Measurements from ENCODE around the gene USP36.

Gene USP36

DNA sequence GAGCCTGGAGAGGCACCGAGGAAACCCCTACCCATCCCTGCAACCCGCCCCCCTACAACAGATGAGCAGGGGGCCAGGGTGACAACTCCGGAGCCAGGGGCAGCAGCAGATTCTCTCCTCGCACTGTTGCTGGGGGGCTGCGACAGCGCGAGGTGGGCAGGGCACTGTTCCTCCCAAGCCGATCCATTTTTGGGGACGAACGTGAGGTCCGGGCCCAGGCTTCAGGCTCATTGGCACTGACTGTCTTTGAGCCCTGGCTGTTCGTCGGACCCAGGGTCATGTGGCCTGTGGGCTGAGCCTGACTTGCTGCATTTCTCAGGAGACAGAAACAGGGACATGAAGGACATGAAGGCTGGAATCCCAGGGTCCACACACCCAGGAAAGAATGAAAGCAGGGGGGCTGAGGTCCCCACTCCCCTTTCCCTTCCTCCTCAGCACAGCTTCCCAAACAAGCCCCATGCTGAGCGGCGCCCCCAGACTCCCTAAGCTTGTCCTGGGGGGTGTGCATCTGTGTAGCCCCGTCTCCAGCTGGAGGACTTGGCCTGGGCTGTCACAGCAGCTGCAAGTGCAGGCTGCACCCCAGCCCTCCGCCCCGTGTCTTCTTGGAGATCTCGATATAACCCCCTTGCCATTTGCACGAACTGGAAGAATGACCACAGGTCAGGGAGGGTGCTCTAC, 43.7 kb upstream of the USP36 start:
- no peak overlapping the region for H3K27ac ChIP-seq

DNA sequence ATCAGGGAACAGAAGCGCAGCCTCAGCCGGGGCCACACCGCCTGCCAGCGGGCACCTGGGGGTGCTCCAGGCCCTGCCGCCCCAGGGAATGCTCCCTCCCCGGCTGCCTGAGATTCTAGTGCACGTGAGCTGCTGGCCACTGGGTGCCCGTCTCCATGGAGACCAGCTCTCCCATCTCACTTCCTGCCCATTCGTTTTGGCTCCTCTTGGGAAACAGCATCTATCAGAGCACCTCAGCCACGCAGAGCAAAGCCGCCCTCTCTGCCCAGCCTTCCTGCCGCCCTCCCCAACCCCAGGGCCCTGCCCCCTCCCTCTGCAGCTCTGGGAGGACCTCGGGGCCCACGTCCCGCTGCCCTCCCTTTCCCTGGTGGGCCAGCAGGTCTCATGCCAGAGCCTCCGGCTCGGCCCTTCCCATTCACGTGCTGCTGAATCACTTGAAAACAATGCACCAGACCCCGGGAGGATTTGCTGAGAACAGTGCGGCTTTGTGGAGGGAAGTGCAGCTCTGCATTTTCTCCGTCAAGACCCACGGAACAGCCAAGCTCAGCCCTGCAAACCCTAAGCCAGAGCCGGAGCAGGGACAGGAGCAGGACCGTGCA, 43.0 kb upstream of the USP36 start:
- H3K27ac ChIP-seq, result no peak overlapping the region
- TF ChIP-seq, protein P1, sequence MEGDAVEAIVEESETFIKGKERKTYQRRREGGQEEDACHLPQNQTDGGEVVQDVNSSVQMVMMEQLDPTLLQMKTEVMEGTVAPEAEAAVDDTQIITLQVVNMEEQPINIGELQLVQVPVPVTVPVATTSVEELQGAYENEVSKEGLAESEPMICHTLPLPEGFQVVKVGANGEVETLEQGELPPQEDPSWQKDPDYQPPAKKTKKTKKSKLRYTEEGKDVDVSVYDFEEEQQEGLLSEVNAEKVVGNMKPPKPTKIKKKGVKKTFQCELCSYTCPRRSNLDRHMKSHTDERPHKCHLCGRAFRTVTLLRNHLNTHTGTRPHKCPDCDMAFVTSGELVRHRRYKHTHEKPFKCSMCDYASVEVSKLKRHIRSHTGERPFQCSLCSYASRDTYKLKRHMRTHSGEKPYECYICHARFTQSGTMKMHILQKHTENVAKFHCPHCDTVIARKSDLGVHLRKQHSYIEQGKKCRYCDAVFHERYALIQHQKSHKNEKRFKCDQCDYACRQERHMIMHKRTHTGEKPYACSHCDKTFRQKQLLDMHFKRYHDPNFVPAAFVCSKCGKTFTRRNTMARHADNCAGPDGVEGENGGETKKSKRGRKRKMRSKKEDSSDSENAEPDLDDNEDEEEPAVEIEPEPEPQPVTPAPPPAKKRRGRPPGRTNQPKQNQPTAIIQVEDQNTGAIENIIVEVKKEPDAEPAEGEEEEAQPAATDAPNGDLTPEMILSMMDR (IDR thresholded peaks at IDR 0.05), result no peak
- TF ChIP-seq ZFX (IDR thresholded peaks at IDR 0.05; ENCODE audit: borderline replicate concordance), result no peak

More for the DNA sequence above, 43.7 kb upstream of the USP36 start:
- no peak for TF ChIP-seq ZFX (IDR thresholded peaks at IDR 0.05; ENCODE audit: borderline replicate concordance)
- TF ChIP-seq, protein P1 (IDR thresholded peaks at IDR 0.05), result no peak

DNA sequence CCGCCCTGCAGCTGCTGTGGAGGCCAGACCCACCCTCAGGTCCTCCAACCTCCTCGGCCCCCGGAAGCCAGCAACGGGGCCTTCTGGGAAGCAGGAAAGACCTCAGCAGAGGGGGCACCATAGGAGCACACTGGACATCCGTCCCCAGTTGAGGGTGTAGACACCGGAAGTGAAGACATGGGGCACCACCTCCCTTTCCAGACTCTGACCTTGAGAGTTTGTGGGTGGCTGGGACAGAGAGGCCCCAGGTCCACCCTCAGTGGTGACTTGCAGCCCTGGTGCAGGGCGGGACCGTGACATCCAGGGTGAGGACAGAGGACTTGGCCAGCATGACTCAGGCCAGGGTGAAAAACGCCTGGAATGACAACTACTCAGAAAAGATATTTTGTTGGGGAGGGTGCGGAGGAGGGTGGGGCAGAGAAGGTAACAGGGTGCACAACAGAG, 42.5 kb upstream of the USP36 start:
- H3K27ac ChIP-seq, result no peak overlapping the region
- TF ChIP-seq, protein P1 (IDR thresholded peaks at IDR 0.05), result no peak
- no peak for TF ChIP-seq ZFX (IDR thresholded peaks at IDR 0.05; ENCODE audit: borderline replicate concordance)

DNA sequence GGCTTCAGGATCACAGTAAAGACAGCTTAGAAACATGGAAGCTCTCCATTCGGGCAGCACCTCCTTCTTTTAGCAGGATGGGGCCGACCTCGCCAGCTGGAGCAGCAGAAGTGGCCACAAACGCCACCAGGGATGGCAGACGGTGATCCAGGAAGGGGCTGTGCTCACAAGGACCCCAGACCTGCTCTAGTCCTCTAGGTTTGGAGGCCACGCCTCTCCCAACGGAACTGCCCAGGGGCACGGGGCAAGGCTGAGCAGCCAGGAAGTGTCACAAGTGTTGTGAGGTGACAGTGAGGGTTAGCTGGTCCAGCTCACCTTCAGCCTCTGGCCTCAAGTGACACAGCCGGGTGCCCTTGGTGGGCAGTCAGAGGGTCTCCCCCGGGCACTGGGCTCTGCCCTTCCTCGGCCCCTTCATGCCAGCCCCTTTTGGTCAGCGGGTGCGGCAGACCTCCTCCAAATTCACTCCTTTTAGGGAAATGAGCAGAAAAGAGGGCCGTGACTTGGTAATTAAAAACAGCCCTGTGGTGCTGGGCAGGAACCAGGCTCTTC, 42.0 kb upstream of the USP36 start:
- TF ChIP-seq, protein P1 (IDR thresholded peaks at IDR 0.05), result no peak
- no peak for TF ChIP-seq ZFX (IDR thresholded peaks at IDR 0.05; ENCODE audit: borderline replicate concordance)
- no peak overlapping the region for H3K27ac ChIP-seq

DNA sequence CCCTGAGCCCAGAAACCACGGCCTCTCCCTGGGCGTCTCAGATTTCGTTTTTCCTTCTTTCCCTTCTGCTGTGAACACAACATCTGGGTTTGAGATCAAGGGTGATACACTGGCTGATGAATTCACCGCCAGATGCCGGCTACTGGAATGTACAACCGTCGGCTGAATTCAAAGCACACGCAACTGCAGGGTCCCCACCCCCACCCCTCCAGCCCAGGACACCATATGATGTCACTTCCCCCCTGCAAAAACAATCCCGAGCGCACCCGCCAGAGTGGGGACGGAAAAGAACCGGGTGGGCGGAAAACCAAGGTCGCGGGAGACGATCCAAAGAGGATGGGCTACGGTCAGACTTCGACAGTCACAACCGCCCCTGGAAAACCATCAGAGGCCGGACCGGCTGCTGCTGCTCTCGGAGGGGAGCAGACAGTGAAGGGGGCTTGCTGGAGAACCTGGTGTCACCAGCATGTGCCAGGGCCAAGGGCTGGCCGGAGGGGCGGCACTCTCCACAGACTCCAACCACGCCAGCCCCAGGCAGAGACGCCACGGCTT, 39.1 kb upstream of the USP36 start:
- no peak for TF ChIP-seq ZFX (IDR thresholded peaks at IDR 0.05; ENCODE audit: borderline replicate concordance)
- TF ChIP-seq, protein P1 (IDR thresholded peaks at IDR 0.05), result no peak
- no peak overlapping the region for H3K27ac ChIP-seq

DNA sequence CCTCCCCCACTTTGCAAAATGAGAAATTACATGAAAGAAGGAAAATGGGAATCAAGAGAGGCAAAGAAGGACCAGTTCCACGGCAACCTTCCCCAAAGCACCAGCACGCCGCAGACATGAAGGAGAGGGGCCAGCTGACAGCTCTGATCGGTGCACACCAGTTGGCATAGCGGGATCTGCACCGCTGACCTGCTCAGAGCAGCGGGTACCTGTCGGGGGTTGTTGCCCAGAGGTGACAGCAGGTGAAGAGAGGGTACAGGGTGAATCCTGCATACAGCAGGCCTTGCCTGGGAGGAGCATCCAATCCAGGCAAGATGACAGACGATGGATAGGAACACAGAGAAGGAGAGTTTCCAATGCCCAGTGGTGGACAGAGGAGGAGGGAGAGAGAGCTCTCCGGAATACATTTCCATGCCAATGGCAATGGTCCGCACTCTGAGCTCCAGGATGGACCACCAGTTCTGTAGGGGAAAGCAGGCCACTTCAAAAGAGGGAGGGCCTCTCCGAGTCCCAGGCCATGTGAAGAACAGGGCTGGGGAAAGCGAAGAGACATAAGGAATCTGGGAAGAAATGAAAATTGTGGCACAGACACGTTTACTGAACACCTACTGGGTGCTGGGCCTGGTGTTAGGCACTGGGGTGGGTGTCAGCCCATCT, 38.4 kb upstream of the USP36 start:
- TF ChIP-seq ZFX (IDR thresholded peaks at IDR 0.05; ENCODE audit: borderline replicate concordance), result no peak
- TF ChIP-seq, protein P1 (IDR thresholded peaks at IDR 0.05), result no peak
- no peak overlapping the region for H3K27ac ChIP-seq

All from 22Rv1 (cell line).